IMR-90 (cell line): Measurements from ENCODE around the gene PPP1R14D. TPM values are rescaled to one million over a fixed set of nuclear protein-coding genes. Genes with fewer than 3 reads are reported as not detected.

Experiments
- ATAC-seq: fragments of 200-7000 bp; cut with Tn5 transposase; 2 replicates; pipeline ENCODE4 v1.9.1; 2020; ENCODE audit warnings: low read depth, mild to moderate bottlenecking, moderate library complexity
- BruUV-seq: library from RNA; stranded (reverse); fragments of 400-500 nt; replicated peaks from 2 replicates; lab custom pipeline; 2021; lab: Mats Ljungman, UMichigan
- CTCF ChIA-PET: fragments of 300-600 bp; formaldehyde crosslinking; extraction: SDS; loops from one replicate; lab custom pipeline; 2021; ENCODE audit warnings: antibody characterized with exemption; lab: Yijun Ruan, JAX
- POLR2A ChIA-PET: fragments of 300-600 bp; sonication (Branson Sonifier 250); formaldehyde crosslinking; loops from one replicate; lab custom pipeline; 2022; ENCODE audit warnings: antibody characterized with exemption; ENCODE audit not compliant: unreplicated experiment; lab: Charles Lee
- DNase-seq: peaks from one replicate; pipeline ENCODE4 v3.0.0; 2013
- H2AFZ ChIP-seq: replicated peaks from 2 replicates; pipeline ENCODE3; 2013; ENCODE audit warnings: low read length, mild to moderate bottlenecking; ENCODE audit not compliant: poor library complexity
- H2AK5ac ChIP-seq: 2 replicates; pipeline ENCODE4 v1.6.1; 2013; ENCODE audit warnings: low read depth, low read length, inconsistent platforms
- H2AK9ac ChIP-seq: replicated peaks from 2 replicates; pipeline ENCODE3; 2013; ENCODE audit warnings: mild to moderate bottlenecking, low read depth, low read length, moderate library complexity; ENCODE audit not compliant: poor library complexity
- H2BK120ac ChIP-seq: 2 replicates; pipeline ENCODE4 v1.6.1; 2013; ENCODE audit warnings: low read depth, low read length, inconsistent platforms
- H2BK15ac ChIP-seq: 3 replicates; pipeline ENCODE4 v1.6.1; 2013; ENCODE audit warnings: low read depth, low read length, inconsistent platforms
- H2BK20ac ChIP-seq: 2 replicates; pipeline ENCODE4 v1.6.1; 2013; ENCODE audit warnings: low read depth, mild to moderate bottlenecking, inconsistent platforms, low read length, moderate library complexity
- H2BK5ac ChIP-seq: 2 replicates; pipeline ENCODE4 v1.6.1; 2013; ENCODE audit warnings: mild to moderate bottlenecking, low read depth, low read length, inconsistent platforms; ENCODE audit not compliant: poor library complexity, severe bottlenecking
- H3K14ac ChIP-seq: replicated peaks from 2 replicates; pipeline ENCODE4 v1.6.1; 2013; ENCODE audit warnings: low read depth, low read length, inconsistent platforms
- H3K18ac ChIP-seq: 2 replicates; pipeline ENCODE4 v1.6.1; 2013; ENCODE audit warnings: low read depth, low read length, control low read depth
- H3K23ac ChIP-seq: 2 replicates; pipeline ENCODE4 v1.6.1; 2013; ENCODE audit warnings: low read depth, low read length, inconsistent platforms
- H3K27ac ChIP-seq: 2 replicates; pipeline ENCODE4 v1.5.1; 2013; ENCODE audit warnings: mild to moderate bottlenecking, control low read depth, low read length; ENCODE audit not compliant: insufficient read depth
- H3K27me3 ChIP-seq: 2 replicates; pipeline ENCODE4 v1.6.1; 2013; ENCODE audit warnings: low read length; ENCODE audit not compliant: control insufficient read depth, insufficient read depth
- H3K36me3 ChIP-seq: 2 replicates; pipeline ENCODE4 v1.6.1; 2013; ENCODE audit warnings: low read length, mixed read lengths; ENCODE audit not compliant: control insufficient read depth, insufficient read depth
- H3K4ac ChIP-seq: 2 replicates; pipeline ENCODE4 v1.6.1; 2013; ENCODE audit warnings: low read depth, low read length, inconsistent platforms
- H3K4me1 ChIP-seq: 2 replicates; pipeline ENCODE4 v1.6.1; 2013; ENCODE audit warnings: low read length, mixed read lengths; ENCODE audit not compliant: control insufficient read depth, insufficient read depth
- H3K4me2 ChIP-seq: 2 replicates; pipeline ENCODE4 v1.6.1; 2013; ENCODE audit warnings: low read depth, mild to moderate bottlenecking, control low read depth, low read length, moderate library complexity
- H3K4me3 ChIP-seq: 2 replicates; pipeline ENCODE4 v1.5.1; 2013; ENCODE audit warnings: low read depth, mild to moderate bottlenecking, control low read depth, low read length, moderate library complexity; ENCODE audit not compliant: insufficient read depth
- H3K56ac ChIP-seq: 2 replicates; pipeline ENCODE4 v1.6.1; 2013; ENCODE audit warnings: low read length, inconsistent platforms; ENCODE audit not compliant: insufficient read depth; ENCODE audit errors: extremely low read depth
- H3K79me1 ChIP-seq, 2 experiments: 2 replicates each; pipeline ENCODE4 v1.6.1; 2013; ENCODE audit warnings: low read length in 2 of 2, inconsistent platforms in 1 of 2, low read depth in 1 of 2
- H3K9ac ChIP-seq: 2 replicates; pipeline ENCODE4 v1.6.1; 2013; ENCODE audit warnings: low read depth, low read length, control low read depth
- H3K9me1 ChIP-seq: 2 replicates; pipeline ENCODE4 v1.6.1; 2013; ENCODE audit warnings: low read length, inconsistent platforms; ENCODE audit not compliant: insufficient read depth
- H3K9me3 ChIP-seq: 2 replicates; pipeline ENCODE4 v1.6.1; 2013; ENCODE audit warnings: low read length; ENCODE audit not compliant: control insufficient read depth, insufficient read depth
- H4K20me1 ChIP-seq: 2 replicates; pipeline ENCODE4 v1.6.1; 2013; ENCODE audit warnings: low read length, inconsistent platforms; ENCODE audit not compliant: insufficient read depth
- H4K5ac ChIP-seq: 2 replicates; pipeline ENCODE4 v1.6.1; 2013; ENCODE audit warnings: mild to moderate bottlenecking, low read depth, low read length, control low read depth
- H4K8ac ChIP-seq, 2 experiments: 2 replicates each; pipeline ENCODE4 v1.6.1; 2013; ENCODE audit warnings: low read depth in 2 of 2, low read length in 2 of 2, control low read depth in 1 of 2, inconsistent platforms in 1 of 2
- H4K91ac ChIP-seq: 2 replicates; pipeline ENCODE4 v1.6.1; 2013; ENCODE audit warnings: low read depth, low read length, inconsistent platforms; ENCODE audit not compliant: insufficient read depth
- BHLHE40 ChIP-seq: fragments of 150-350 bp; IDR thresholded peaks from 2 replicates; pipeline ENCODE4 v1.6.1; 2016; ENCODE audit warnings: mild to moderate bottlenecking, low read depth, low read length
- CEBPB ChIP-seq: IDR thresholded peaks from 2 replicates; pipeline ENCODE4 v1.6.1; 2012; ENCODE audit warnings: low read depth, low read length, improper control_type of control experiment
- CHD1 ChIP-seq: IDR thresholded peaks from 2 replicates; pipeline ENCODE4 v1.6.1; 2012; ENCODE audit warnings: low read depth, low read length, improper control_type of control experiment
- RCOR1 ChIP-seq: IDR thresholded peaks from 2 replicates; pipeline ENCODE4 v1.6.1; 2012; ENCODE audit warnings: mild to moderate bottlenecking, low read length, improper control_type of control experiment; ENCODE audit not compliant: insufficient replicate concordance
- RFX5 ChIP-seq: IDR thresholded peaks from 2 replicates; pipeline ENCODE4 v1.8.0; 2012; ENCODE audit warnings: low read depth, mild to moderate bottlenecking, low read length, moderate library complexity
- WGBS, 2 experiments: methylation state at CpG; one replicate each; pipeline versions ENCODE4 v1.1.5 to v1.1.7; 2013; ENCODE audit warnings: missing lambda C conversion rate in 2 of 2; ENCODE audit not compliant: insufficient read length in 1 of 2; ENCODE audit errors: extremely low coverage in 2 of 2; 5-methylcytosine and 5-hydroxymethylcytosine counted together
- dilution Hi-C: fragments of 300-500 bp; cut with HindIII; formaldehyde crosslinking; loops from one replicate; pipeline ENCODE4 v1.14.3; 2018; ENCODE audit warnings: low sequenced_read_pairs; ENCODE audit not compliant: unreplicated experiment
- in situ Hi-C: fragments of 300-500 bp; cut with MboI; formaldehyde crosslinking; loops from 3 replicates; pipeline ENCODE4 v1.14.3; 2019; ENCODE audit warnings: low sequenced_read_pairs, inconsistent platforms, mixed read lengths
- intact Hi-C: fragments of 100-400 bp; cut with micrococcal nuclease; formaldehyde crosslinking; loops from 2 replicates; pipeline ENCODE4 v1.10.0; 2022
- polyA plus RNA-seq, 3 experiments: library from polyadenylated mRNA; depleted of rRNA; stranded (reverse); fragments of >200 nt; gene quantifications; 2 replicates each; pipeline ENCODE4 v1.2.3, GENCODE V29; 2012; ENCODE audit warnings: low replicate concordance in 1 of 3
- total RNA-seq: library from RNA; depleted of rRNA; stranded (reverse); fragments of >200 nt; gene quantifications from 2 replicates; pipeline ENCODE4 v1.2.3, GENCODE V29; 2012
- TF ChIP-seq, protein P1 (sequence below): conservative IDR thresholded peaks from 2 replicates; pipeline ENCODE4 v1.5.1; 2012; ENCODE audit warnings: mild to moderate bottlenecking, low read depth, low read length, improper control_type of control experiment

The PPP1R14D gene
- total and polyA plus RNA-seq, 2 of the 4 experiments (the other 2 are of a cell fraction) = not detected

DNA sequence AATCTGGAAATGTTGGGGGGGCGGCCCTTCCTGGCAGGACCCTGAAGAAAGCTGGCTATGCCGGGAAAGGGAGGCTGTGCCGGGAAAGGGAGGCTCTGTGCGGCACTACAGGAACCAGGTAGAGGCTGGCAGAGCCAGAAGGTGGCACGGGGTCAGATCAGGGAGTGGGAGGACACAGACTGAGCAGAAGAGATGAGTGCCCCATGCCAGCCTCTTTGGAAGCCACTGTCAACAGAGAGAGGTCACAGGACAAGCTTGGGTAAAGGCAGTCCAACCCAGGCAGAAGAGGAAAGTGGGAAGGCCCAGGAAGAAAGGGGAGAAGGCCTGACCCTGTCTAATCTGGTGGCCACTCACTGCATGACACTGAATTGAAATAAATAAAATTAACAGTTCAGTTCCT, 57.3 kb downstream of the PPP1R14D start:
- dilution Hi-C loops (no loop called here), in situ Hi-C loops (no loop called here), intact Hi-C loops (no loop called here)
- Histone ChIP-seq H3K18ac (no peak overlapping the region), H2AK9ac (no peak overlapping the region), H3K36me3 (peaks cover 48% of the 10 kb centered on the region), H3K9ac (no peak overlapping the region), H3K9me3 (no peaks in the 10 kb centered on the region), H4K20me1 (no peaks in the 10 kb centered on the region), H3K4me1 (peaks cover 5% of the 10 kb centered on the region), H3K79me1 (no peaks in the 10 kb centered on the region; a peak in 1 of 4 replicates), H3K27me3 (no peaks in the 10 kb centered on the region), H3K14ac (no peak overlapping the region), H2AFZ (no peak overlapping the region), H3K4me3 (no peak overlapping the region), H2BK5ac (no peak overlapping the region), H4K5ac (no peak overlapping the region), H3K9me1 (peaks cover 4% of the 10 kb centered on the region; the same call in 1 of the 2 replicates), H4K8ac (no peak overlapping the region), H3K4ac (no peak overlapping the region), H2BK120ac (no peak overlapping the region), H3K56ac (no peak overlapping the region), H4K91ac (no peak overlapping the region), H2AK5ac (no peak overlapping the region), H2BK15ac (no peak overlapping the region), H3K23ac (no peak overlapping the region), H2BK20ac (no peak overlapping the region), H3K27ac (no peak overlapping the region), H3K4me2 (no peak overlapping the region)
- no peak for ATAC-seq
- 83% methylated on average over 1 of the region's 5 CpGs; no CpG with 5 or more reads in 1 of the 2 experiments for WGBS, 2 experiments
- BruUV-seq = no TSS peak
- TF ChIP-seq RCOR1 (no peak), BHLHE40 (no peak), CEBPB (no peak), CHD1 (no peak), RFX5 (no peak)
- TF ChIP-seq, protein P1, sequence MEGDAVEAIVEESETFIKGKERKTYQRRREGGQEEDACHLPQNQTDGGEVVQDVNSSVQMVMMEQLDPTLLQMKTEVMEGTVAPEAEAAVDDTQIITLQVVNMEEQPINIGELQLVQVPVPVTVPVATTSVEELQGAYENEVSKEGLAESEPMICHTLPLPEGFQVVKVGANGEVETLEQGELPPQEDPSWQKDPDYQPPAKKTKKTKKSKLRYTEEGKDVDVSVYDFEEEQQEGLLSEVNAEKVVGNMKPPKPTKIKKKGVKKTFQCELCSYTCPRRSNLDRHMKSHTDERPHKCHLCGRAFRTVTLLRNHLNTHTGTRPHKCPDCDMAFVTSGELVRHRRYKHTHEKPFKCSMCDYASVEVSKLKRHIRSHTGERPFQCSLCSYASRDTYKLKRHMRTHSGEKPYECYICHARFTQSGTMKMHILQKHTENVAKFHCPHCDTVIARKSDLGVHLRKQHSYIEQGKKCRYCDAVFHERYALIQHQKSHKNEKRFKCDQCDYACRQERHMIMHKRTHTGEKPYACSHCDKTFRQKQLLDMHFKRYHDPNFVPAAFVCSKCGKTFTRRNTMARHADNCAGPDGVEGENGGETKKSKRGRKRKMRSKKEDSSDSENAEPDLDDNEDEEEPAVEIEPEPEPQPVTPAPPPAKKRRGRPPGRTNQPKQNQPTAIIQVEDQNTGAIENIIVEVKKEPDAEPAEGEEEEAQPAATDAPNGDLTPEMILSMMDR = no peak
- CTCF ChIA-PET = no interaction called here
- DNase-seq = no peak
- POLR2A ChIA-PET = no interaction called here
